OCI-LY1 (cell line): ENCODE data around the gene ADCY4.

Experiments used
- CTCF ChIP-seq: fragments of 200-600 bp; sonication (generic), shearing (Covaris generic); IDR thresholded peaks from 2 replicates; pipeline ENCODE4 v1.5.1; 2017; ENCODE audit warnings: mild to moderate bottlenecking, antibody characterized with exemption, low read length, moderate library complexity, mixed read lengths
- EZH2 ChIP-seq: fragments of 200-600 bp; sonication (generic), shearing (Covaris generic); IDR thresholded peaks from 2 replicates; pipeline ENCODE4 v1.8.0; 2017; ENCODE audit warnings: borderline replicate concordance, mixed run types, mild to moderate bottlenecking, antibody characterized with exemption, low read length, moderate library complexity, mixed read lengths

GRCh38 chr14:24271134-24271833 lies 63.6 kb downstream of the ADCY4 start, which contains the start of gene RABGGTA:
- TF ChIP-seq CTCF (peak; percentile 83), EZH2 (no peak)
